PC-3 (cell line): ENCODE results near the gene CTBP2.

ENCODE experiments used
- EZH2 ChIP-seq: fragments of 300-600 bp; sonication (generic); IDR thresholded peaks from one replicate; pipeline ENCODE4 v1.6.1; 2017; ENCODE audit warnings: antibody characterized with exemption, mild to moderate bottlenecking, low read length; ENCODE audit not compliant: unreplicated experiment
- TF ChIP-seq, protein P1 (sequence below): fragments of 300-600 bp; sonication (generic); conservative IDR thresholded peaks from 2 replicates; pipeline ENCODE4 v1.5.1; 2017; ENCODE audit warnings: antibody characterized with exemption, low read depth, mild to moderate bottlenecking, low read length

DNA sequence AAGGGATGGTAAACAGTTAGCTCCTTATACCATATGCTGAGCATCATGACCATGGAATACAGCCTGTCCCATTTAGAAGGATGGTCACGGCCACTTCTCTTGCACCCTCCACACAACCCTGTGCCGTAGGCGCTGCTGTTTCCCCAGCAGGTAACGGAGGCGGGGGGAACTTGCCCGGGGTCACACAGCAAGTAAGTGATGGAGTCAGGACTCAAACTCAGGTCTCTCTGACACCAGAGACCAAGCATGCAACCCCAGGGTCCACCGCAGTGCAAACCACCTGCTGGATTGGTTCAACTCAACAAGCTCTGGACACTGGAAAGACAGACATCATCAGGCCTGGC, 146.9 kb downstream of the CTBP2 start:
- TF ChIP-seq, protein P1, sequence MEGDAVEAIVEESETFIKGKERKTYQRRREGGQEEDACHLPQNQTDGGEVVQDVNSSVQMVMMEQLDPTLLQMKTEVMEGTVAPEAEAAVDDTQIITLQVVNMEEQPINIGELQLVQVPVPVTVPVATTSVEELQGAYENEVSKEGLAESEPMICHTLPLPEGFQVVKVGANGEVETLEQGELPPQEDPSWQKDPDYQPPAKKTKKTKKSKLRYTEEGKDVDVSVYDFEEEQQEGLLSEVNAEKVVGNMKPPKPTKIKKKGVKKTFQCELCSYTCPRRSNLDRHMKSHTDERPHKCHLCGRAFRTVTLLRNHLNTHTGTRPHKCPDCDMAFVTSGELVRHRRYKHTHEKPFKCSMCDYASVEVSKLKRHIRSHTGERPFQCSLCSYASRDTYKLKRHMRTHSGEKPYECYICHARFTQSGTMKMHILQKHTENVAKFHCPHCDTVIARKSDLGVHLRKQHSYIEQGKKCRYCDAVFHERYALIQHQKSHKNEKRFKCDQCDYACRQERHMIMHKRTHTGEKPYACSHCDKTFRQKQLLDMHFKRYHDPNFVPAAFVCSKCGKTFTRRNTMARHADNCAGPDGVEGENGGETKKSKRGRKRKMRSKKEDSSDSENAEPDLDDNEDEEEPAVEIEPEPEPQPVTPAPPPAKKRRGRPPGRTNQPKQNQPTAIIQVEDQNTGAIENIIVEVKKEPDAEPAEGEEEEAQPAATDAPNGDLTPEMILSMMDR: no peak
- TF ChIP-seq EZH2: no peak
